Fibroblast of the conjunctiva (primary cell): ENCODE data around the gene DNAH8.
"Not testable (repeated sequence)": the region's sequence is repeated elsewhere in the genome, so short reads cannot be mapped to it uniquely, and the experiment has no call there.

Source experiments
- DNase-seq: peaks from one replicate; pipeline ENCODE4 v3.0.0-alpha.2; 2010; ENCODE audit warnings: low read depth

The DNAH8 gene

GRCh38 chr6:38715016-38715689 is at the start of gene DNAH8:
TSS of gene DNAH8 (plus strand) at chr6:38715311. CDS start at chr6:38722810, 7,499 bp downstream.
- DNase-seq = no peak

DNA sequence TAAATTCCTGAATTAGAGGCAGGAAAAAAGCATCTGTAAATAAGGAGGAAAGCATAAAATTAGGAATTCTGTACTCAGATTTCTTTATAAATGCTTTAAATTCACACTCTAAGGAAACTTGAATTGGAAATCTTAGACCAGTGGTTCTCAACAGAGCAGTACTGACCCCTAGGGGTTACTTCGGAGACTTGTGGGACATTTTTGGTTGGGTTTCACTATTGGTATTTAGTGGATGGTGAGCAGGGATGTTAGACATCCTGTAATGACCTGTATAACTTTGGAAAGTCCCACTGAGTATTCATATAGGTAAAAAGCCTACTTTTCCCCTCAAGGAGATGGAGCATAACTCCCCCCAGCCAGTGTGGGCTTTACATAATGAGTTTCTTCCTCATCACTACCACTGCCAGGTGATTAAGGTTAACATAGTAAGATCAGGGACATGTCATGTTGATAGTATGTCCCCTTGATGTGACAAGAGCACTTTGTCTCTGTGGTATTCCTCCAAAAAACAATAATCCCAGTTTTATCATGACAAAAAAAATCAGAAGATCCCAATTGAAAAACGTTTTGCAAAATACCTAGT is 43.1 kb upstream of the DNAH8 start:
- DNase-seq = peak; percentile 49

DNA sequence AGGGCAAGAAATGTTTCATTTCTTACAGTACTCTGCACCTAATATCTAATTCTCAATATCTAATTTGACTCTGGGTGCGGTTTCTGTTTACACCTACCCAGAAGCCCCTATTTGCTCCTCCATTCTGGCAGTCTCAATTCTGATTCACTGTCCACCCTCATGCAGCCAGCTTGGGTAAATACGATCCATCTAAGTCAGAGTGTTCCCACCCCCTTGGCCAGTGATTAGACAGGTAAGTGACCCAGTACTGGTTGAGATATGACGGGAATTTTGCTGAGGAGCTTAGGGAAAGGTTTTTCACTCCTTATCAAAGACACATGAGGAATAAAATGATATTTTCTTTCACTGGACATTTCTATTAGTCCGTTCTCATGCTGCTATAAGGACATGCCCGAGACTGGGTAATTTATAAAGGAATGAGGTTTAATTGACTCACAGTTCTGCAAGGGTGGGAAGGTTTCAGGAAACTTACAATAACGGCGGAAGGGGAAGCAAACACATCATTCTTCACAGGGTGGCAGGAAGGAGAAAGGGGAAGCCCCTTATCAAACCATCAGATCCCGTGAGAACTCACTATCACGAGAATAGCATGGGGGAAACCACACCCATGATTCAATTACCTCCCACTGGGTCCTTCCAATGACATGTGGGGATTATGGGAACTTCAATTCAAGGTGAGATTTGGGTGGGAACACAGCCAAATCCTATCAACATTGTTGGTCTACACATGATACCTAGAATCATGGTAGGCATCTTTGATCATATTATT is 41.5 kb upstream of the DNAH8 start:
- DNase-seq = no peak

DNA sequence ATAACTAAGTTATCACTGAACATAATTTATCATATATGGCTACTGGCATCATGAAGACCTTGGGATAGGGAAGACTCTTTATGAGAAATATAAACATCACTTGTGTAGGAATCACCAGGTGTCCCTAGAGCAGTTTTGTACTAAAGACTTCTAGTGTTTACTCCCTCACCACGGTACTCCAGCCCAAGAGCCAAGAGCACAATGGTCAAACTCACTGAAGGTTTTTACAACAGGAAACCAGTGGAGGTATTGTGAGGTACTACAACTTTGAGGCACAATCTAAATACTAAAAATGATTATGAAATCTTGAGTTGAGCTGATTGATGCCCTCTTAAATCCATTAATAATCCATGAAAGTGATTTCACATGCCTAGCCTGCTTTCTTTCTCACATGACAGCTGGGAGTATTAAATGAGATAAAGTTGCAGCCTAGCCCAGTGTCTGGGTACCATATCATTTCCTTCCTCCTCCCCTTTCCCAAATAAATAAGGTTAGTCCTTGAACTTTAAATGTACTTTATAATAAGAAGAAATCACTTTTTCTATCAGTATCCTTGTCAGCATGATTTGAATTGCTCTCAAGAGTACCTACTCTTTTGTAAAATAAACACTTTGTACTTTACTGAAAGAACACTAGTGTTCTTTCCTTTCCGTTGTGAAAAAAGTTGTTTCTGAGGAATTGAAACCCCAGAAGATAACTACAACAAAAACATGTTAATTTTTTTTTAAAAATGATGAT is 38.7 kb upstream of the DNAH8 start:
- DNase-seq = no peak

DNA sequence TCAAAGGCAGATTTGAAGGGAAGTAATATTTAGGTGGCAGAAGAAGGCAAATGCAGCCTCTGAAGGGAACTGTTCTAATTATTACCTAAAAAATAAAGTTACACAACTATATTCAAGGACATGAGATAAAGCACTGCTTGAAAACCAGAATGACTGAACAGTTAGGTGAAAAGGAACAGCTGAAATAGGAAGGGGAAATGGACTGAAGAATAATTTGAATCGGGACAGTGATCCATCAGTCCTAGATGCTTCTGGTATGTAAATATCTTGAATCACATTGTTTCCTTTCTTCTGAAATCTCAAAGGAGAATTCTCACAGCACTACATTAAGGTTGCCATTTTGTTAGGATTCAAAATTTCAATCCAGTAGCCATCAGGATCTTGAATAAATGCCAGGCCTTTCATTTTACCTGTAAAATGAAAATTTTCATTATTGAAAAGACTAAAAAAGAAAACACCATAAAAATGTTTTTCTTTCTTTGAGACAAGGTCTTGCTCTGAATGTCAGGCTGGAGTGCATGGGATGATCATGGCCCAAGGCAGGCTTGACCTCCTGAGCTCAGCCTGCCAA is 38.1 kb upstream of the DNAH8 start:
- no peak for DNase-seq

DNA sequence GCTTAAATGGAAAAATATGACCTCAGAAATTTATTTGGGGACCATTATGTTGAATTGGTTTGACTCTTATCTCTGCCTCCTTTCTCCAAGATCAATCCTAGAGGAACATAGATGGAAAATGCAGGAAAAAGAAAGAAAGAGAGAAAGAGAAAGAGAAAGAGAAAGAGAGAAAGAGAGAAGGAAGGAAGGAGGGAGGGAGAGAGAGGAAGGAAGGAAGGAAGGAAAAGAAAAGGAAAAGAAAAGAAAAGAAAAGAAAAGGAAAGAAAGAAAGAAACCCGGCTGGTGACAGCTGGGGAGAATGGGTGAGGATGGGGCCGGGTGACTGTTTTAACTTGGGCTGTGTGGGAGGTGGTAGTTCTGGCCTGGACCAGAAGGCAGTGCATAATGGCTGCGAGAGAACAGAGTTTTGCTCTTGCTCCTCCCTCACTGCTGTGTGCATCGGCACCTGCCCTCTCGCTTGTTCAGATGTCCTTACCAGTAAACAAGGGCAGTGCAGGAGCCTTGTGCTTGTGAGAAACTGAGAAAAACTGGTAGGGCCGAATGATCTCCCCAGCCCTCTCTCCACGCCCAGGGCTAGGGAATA is 36.8 kb upstream of the DNAH8 start:
- no peak for DNase-seq

DNA sequence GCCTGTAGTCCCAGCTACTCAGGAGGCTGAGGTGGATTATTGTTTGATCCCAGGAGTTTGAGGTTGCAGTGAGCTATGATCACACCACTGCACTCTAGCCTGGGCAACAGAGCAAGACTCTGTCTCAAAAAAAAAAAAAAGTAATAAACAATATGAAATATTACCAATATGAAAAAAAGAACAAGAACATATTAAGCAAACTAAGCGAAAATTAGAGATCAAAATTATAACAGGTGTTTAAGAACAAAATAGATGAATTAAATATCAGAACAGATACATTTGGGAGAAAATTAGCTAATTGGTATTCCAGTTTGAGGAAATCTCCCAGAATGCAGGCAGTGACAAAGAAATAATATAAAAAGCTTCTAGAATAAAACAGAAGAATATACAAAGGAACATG is 35.4 kb upstream of the DNAH8 start:
- no peak for DNase-seq

DNA sequence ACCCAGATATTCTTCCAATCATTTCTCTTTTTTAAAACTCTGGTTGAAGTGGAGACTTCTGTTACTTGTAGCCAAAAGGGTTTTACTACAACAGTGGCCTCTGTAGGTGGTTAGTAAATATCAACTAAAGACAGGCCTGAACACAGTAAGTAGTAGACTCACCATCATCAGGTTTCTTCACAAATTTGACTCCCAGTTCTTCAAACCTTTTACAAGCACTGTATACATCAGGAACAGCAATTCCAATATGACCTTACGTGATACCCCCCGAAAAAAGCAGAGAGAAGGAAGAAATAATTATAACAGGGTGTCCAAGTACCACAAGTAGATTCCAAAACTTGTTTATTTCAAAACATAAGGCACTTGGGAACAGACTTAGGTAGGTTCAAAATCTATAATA is 33.3 kb upstream of the DNAH8 start:
- no peak for DNase-seq

DNA sequence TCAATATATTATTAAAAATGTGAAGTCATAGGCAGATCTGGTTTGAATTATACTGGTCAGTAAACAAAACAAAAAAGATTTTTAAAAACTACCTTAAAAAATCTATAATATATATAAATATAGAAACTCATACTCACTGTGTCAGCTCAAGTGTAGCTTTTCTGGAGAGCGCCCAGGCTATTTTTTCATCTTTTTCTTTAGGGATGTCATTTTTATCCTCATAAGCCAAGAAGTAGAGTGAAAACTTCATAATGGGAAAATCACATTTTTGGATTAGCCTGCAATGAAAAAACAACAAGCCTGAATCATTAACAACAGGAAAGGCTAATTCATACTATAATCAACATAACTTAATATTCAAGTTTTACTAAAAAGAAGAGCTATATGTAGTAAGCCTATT is 30.9 kb upstream of the DNAH8 start:
- DNase-seq = no peak

DNA sequence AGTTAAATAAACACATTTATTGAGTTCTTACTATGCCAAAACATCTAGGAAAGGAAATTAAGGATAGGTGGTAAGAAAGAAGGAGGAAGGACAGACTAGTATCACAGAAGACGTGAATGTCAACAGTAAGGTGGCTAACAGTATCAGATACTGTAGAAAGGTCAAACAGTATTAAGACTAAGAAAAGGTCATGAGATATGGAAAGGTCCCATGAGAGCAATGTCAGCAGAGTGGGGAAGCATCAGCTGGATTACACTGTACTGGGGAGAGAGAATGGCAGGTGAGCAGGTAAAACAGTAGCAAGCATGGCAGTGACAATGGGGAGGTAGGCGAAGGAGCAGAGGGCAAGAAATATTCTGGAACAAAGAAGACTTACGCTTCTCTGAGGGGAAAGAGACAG is 30.2 kb upstream of the DNAH8 start:
- no peak for DNase-seq

GRCh38 chr6:38686270-38687042 is 28.7 kb upstream of the DNAH8 start:
- DNase-seq = no peak

DNA sequence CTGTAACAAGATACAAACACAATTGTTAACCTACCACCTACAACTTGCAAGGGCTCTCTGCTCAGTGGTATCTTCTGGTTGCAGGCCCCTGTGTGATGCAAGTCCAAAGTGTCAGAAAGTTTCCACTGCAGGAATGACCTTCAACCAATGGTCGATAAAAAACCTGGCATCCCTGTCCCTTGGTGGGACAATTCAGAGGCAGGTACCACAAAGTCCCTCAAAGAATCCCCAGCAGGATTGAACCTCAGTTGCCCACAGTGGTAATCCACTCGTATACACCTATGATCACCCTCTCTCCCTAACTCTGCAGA is 28.1 kb upstream of the DNAH8 start:
- DNase-seq = no peak

DNA sequence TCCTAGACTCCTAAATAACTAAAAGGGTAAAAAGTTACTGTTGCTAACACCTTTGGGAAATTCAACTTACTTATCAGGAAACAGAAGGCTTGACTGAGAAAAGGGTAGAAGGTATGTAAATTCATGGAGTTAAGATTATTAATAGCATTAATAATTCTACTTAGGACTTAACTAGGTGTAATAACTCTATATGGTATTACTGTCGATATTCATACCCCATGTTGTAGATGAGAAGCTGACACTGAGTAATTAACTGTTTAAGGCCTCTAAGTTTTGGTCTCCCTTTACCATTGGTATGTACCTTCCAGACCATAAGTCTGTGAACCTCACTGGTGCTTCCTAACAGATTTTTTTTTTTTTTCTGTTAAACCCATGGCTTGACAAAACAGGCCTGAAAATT is 27.6 kb upstream of the DNAH8 start:
- DNase-seq = no peak

- DNase-seq = no peak
Measured at GRCh38 chr6:38688579-38689087, 26.5 kb upstream of the DNAH8 start.

DNA sequence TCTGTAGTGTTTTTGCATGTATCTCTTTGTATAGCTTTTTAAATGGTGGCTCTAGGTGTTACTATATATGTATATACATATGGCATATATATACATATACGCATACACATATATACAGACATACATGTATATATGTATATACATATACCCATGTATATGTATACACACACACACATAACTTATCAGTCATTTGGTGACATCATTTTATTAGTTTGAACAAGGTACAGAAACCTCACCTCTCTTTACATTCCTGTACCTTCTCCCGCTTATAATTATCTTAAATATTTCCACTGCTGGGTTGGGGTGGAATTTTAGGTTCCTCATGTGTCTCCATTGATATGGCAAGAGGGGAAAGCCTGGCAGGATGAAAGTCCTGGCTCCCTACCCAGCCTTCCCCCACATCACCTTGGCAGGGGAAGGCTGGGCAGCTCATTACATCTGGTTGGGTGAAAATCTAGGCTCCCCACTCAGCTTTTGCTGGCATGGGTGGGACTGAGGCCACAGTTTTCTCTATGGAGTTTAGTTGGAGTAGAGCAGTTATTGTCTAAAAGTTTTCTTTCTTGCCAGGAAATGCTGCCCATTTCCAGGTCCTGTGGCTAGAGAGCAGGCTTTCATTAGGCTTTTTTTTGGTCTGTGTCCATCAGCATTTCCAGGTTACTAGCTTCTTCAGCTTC is 19.7 kb upstream of the DNAH8 start:
- no peak for DNase-seq

GRCh38 chr6:38695933-38696332 is 19.2 kb upstream of the DNAH8 start:
- no peak for DNase-seq

- no peak for DNase-seq
Measured at GRCh38 chr6:38696345-38696744, 18.8 kb upstream of the DNAH8 start.

GRCh38 chr6:38697846-38698245 is 17.3 kb upstream of the DNAH8 start:
- DNase-seq = no peak

DNA sequence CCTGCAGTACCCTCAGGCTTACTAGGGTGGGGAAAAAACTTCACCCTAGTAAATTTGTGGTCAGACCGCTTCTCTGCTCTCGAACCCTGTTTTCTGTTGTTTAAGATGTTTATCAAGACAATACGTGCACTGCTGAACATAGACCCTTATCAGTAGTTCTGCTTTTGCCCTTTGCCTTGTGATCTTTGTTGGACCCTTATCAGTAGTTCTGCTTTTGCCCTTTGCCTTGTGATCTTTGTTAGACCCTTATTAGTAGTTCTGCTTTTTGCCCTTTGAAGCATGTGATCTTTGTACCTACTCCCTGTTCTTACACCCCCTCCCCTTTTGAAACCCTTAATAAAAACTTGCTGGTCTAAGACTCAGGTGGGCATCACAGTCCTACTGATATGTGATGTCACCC is 15.4 kb upstream of the DNAH8 start:
- not testable (repeated sequence) for DNase-seq

- no peak for DNase-seq
Measured at GRCh38 chr6:38701551-38701950, 13.6 kb upstream of the DNAH8 start.
